ENCODE results near the gene RELB. TPM values are rescaled to one million over a fixed set of nuclear protein-coding genes. Genes with fewer than 3 reads are reported as not detected.

The RELB gene
- polyA plus RNA-seq, 1 donor: 4.5 TPM

DNA sequence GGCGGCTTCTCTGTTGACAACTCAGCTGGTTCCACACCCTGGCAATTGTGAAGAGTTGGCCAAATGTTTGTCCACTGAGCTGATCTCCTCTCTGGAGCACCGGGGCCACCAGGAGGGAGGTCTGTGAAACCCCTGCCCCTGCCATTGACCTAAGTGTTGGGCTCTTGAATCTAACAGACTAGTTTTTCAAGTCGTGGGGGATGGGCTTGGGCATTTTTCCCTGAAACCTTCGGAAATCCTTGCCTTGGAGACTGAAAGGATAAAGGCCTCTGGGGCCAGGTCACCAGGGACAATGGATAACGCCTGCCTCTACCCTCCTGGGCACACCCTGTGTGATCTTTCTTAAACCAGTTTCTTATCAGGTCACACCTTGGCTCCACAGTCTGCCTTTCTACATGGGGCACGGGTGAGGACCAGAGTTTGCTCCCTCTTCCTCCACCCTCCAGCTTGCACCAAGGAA, 78.7 kb downstream of the RELB start:
- DNase-seq: no peak

DNA sequence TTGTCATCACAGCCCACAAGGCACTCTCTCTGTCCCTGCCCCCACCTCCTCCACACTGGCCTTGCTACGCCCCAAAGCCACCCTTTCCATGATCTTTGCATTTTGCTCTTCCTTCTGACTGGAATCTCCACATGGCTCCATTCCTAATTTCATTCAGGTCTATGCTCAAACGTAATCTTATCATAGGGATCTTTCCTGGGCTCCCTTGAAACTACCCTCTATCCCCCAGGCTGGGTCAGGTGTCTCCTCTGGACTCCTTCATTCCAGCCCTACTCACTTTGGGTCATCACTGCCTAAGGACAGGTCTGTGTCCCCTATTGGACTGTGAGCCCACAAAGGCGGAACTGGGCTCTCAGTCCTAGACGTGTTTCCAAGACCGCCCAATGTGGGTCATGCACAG, 80.9 kb downstream of the RELB start:
- DNase-seq: no peak

DNA sequence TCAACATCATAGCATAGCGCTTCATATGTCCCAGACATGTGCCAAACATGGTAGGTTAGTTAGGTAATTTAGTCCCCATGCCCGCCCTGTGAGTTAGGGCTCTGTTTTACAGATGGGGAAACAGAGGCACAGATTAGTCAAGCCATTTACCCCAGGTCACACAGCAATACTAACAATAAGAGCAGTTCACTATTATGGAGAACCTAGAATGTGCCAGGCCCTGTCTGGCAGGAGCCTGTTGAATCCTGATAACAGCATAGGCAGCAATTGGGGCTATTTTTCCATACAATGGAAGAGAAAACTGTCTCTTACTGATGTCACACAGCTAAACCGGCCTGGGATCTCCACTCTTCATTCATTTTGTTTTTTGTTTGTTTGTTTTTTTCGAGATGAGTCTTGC, 85.2 kb downstream of the RELB start:
- no peak for DNase-seq

DNA sequence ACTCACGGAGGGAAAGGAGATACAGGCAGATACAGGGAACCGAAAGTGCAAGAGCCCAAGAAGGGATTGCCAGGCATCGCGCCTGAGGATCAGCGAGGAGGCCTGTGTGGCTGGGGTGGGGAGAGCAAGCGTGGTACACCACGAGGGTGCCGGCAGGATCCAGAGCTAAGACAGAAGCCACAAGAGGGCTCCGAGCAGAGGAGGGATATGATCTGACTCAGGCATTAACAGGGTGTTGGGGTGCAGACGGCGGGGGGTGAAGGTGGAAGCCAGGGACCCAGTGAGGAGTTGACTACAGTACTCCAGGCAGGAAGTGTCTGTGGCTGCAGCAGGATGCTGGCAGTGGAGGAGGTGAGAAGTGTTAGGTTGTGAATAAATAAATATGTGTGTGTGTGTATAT, 86.3 kb downstream of the RELB start:
- no peak for DNase-seq

Other genes starting within 250 kb of the RELB start
- gene CBLC, start 223.6 kb upstream of the RELB start, polyA plus RNA-seq (ENCODE audit: insufficient read length): 5.3 TPM
- 461 TPM for gene BCAM, start 192.4 kb upstream of the RELB start, polyA plus RNA-seq (ENCODE audit: insufficient read length)
- 139 TPM for gene NECTIN2, start 155.2 kb upstream of the RELB start, polyA plus RNA-seq (ENCODE audit: insufficient read length)
- gene TOMM40, start 110.2 kb upstream of the RELB start, polyA plus RNA-seq (ENCODE audit: insufficient read length): 43.3 TPM
- gene APOE, start 95.7 kb upstream of the RELB start, polyA plus RNA-seq (ENCODE audit: insufficient read length): 288 TPM
- 10.9 TPM for gene APOC1, start 86.9 kb upstream of the RELB start, polyA plus RNA-seq (ENCODE audit: insufficient read length)
- not detected for gene APOC4, start 59.2 kb upstream of the RELB start, polyA plus RNA-seq (ENCODE audit: insufficient read length)
- gene APOC2, start 55.4 kb upstream of the RELB start, polyA plus RNA-seq (ENCODE audit: insufficient read length): 10.1 TPM
- gene CLPTM1, start 46.1 kb upstream of the RELB start, polyA plus RNA-seq (ENCODE audit: insufficient read length): 121 TPM
- 76.8 TPM for gene CLASRP, start 37.6 kb downstream of the RELB start, polyA plus RNA-seq (ENCODE audit: insufficient read length)
- 0.98 TPM for gene ZNF296, start 75.0 kb downstream of the RELB start, polyA plus RNA-seq (ENCODE audit: insufficient read length)
- gene GEMIN7, start 77.8 kb downstream of the RELB start, polyA plus RNA-seq (ENCODE audit: insufficient read length): 22.5 TPM
- 23.6 TPM for gene PPP1R37, start 91.7 kb downstream of the RELB start, polyA plus RNA-seq (ENCODE audit: insufficient read length)
- gene NKPD1, start 159.5 kb downstream of the RELB start, polyA plus RNA-seq (ENCODE audit: insufficient read length): 0.17 TPM
- 24.5 TPM for gene TRAPPC6A, start 176.8 kb downstream of the RELB start, polyA plus RNA-seq (ENCODE audit: insufficient read length)
- gene BLOC1S3, start 177.3 kb downstream of the RELB start, polyA plus RNA-seq (ENCODE audit: insufficient read length): 9.4 TPM
- gene EXOC3L2, start 243.9 kb downstream of the RELB start, polyA plus RNA-seq (ENCODE audit: insufficient read length): 5.1 TPM
- 41.7 TPM for gene MARK4, start 249.8 kb downstream of the RELB start, polyA plus RNA-seq (ENCODE audit: insufficient read length)

Data from left kidney (tissue), 2 donors.